Stimulated activated naive CD8-positive, alpha-beta T cell treated with anti-CD3 and anti-CD28 coated beads, Interleukin-15, Interleukin-2, amounts not matched to agents 100 ng/mL and 50 ng/mL, for 24 hours (primary cell): ENCODE results near the gene SYTL4.

Experiments used
- H3K27ac Mint-ChIP-seq: one replicate; pipeline ENCODE4 v1.8.0; 2021; ENCODE audit warnings: mild to moderate bottlenecking, mixed read lengths
- H3K27me3 Mint-ChIP-seq: one replicate; pipeline ENCODE4 v1.8.0; 2021; ENCODE audit warnings: mixed read lengths
- H3K36me3 Mint-ChIP-seq: one replicate; pipeline ENCODE4 v1.8.0; 2021; ENCODE audit warnings: low read depth, mixed read lengths
- H3K4me1 Mint-ChIP-seq: one replicate; pipeline ENCODE4 v1.8.0; 2021; ENCODE audit warnings: low read depth, mixed read lengths
- H3K4me3 Mint-ChIP-seq: one replicate; pipeline ENCODE4 v1.8.0; 2021; ENCODE audit warnings: mild to moderate bottlenecking, mixed read lengths
- H3K9me3 Mint-ChIP-seq: one replicate; pipeline ENCODE4 v1.8.0; 2021; ENCODE audit warnings: mixed read lengths

SYTL4 gene

GRCh38 chrX:100710816-100711215 is 21.1 kb downstream of the SYTL4 start:
- Mint-ChIP-seq H3K9me3 (no peaks in the 10 kb centered on the region), H3K4me1 (no peaks in the 10 kb centered on the region), H3K27ac (no peak overlapping the region), H3K4me3 (no peak overlapping the region), H3K27me3 (peaks cover 8% of the 10 kb centered on the region), H3K36me3 (no peaks in the 10 kb centered on the region)

GRCh38 chrX:100704581-100705203 is 27.2 kb downstream of the SYTL4 start:
- Mint-ChIP-seq H3K27me3 (peaks cover 27% of the 10 kb centered on the region), H3K4me1 (no peaks in the 10 kb centered on the region), H3K9me3 (no peaks in the 10 kb centered on the region), H3K36me3 (no peaks in the 10 kb centered on the region), H3K4me3 (no peak overlapping the region), H3K27ac (no peak overlapping the region)

GRCh38 chrX:100700809-100701208 is 31.1 kb downstream of the SYTL4 start:
- peaks cover 6% of the 10 kb centered on the region for H3K4me1 Mint-ChIP-seq
- no peak overlapping the region for H3K27ac Mint-ChIP-seq
- H3K27me3 Mint-ChIP-seq, result peaks cover 20% of the 10 kb centered on the region
- no peaks in the 10 kb centered on the region for H3K36me3 Mint-ChIP-seq
- H3K9me3 Mint-ChIP-seq, result no peaks in the 10 kb centered on the region
- no peak overlapping the region for H3K4me3 Mint-ChIP-seq

- Mint-ChIP-seq H3K4me3 (no peak overlapping the region), H3K36me3 (no peaks in the 10 kb centered on the region), H3K27ac (no peak overlapping the region), H3K27me3 (peaks cover 22% of the 10 kb centered on the region), H3K4me1 (peaks cover 14% of the 10 kb centered on the region), H3K9me3 (no peaks in the 10 kb centered on the region)
Observed at GRCh38 chrX:100698551-100698950, 33.4 kb downstream of the SYTL4 start.

GRCh38 chrX:100696699-100697351 is 35.1 kb downstream of the SYTL4 start:
- H3K4me3 Mint-ChIP-seq, result no peak overlapping the region
- no peak overlapping the region for H3K27ac Mint-ChIP-seq
- H3K27me3 Mint-ChIP-seq, result peaks cover 31% of the 10 kb centered on the region
- H3K36me3 Mint-ChIP-seq, result no peaks in the 10 kb centered on the region
- H3K4me1 Mint-ChIP-seq, result peaks cover 14% of the 10 kb centered on the region
- H3K9me3 Mint-ChIP-seq, result no peaks in the 10 kb centered on the region

- H3K4me1 Mint-ChIP-seq, result peaks cover 14% of the 10 kb centered on the region
- no peak overlapping the region for H3K4me3 Mint-ChIP-seq
- peaks cover 33% of the 10 kb centered on the region for H3K27me3 Mint-ChIP-seq
- no peak overlapping the region for H3K27ac Mint-ChIP-seq
- H3K36me3 Mint-ChIP-seq, result no peaks in the 10 kb centered on the region
- no peaks in the 10 kb centered on the region for H3K9me3 Mint-ChIP-seq
Observed at GRCh38 chrX:100695991-100696390, 35.9 kb downstream of the SYTL4 start.

GRCh38 chrX:100695302-100695701 is 36.6 kb downstream of the SYTL4 start:
- Mint-ChIP-seq H3K4me3 (no peak overlapping the region), H3K27me3 (peaks cover 33% of the 10 kb centered on the region), H3K9me3 (no peaks in the 10 kb centered on the region), H3K36me3 (no peaks in the 10 kb centered on the region), H3K4me1 (peaks cover 14% of the 10 kb centered on the region), H3K27ac (no peak overlapping the region)

- no peaks in the 10 kb centered on the region for H3K36me3 Mint-ChIP-seq
- peaks cover 13% of the 10 kb centered on the region for H3K27me3 Mint-ChIP-seq
- peaks cover 21% of the 10 kb centered on the region for H3K4me1 Mint-ChIP-seq
- H3K9me3 Mint-ChIP-seq, result no peaks in the 10 kb centered on the region
- H3K27ac Mint-ChIP-seq, result no peak overlapping the region
- H3K4me3 Mint-ChIP-seq, result no peak overlapping the region
Observed at GRCh38 chrX:100687546-100687945, 44.4 kb downstream of the SYTL4 start.

- Mint-ChIP-seq H3K9me3 (no peaks in the 10 kb centered on the region), H3K4me1 (peaks cover 21% of the 10 kb centered on the region), H3K27me3 (peaks cover 10% of the 10 kb centered on the region), H3K4me3 (no peak overlapping the region), H3K36me3 (no peaks in the 10 kb centered on the region), H3K27ac (no peak overlapping the region)
Observed at GRCh38 chrX:100687128-100687527, 44.8 kb downstream of the SYTL4 start.

GRCh38 chrX:100685997-100686305 is 46.0 kb downstream of the SYTL4 start:
- Mint-ChIP-seq H3K36me3 (no peaks in the 10 kb centered on the region), H3K9me3 (no peaks in the 10 kb centered on the region), H3K4me3 (no peak overlapping the region), H3K27me3 (peaks cover 6% of the 10 kb centered on the region), H3K27ac (no peak overlapping the region), H3K4me1 (peaks cover 21% of the 10 kb centered on the region)

- H3K27me3 Mint-ChIP-seq, result peaks cover 6% of the 10 kb centered on the region
- H3K4me1 Mint-ChIP-seq, result peaks cover 21% of the 10 kb centered on the region
- H3K4me3 Mint-ChIP-seq, result no peak overlapping the region
- no peaks in the 10 kb centered on the region for H3K9me3 Mint-ChIP-seq
- H3K27ac Mint-ChIP-seq, result no peak overlapping the region
- H3K36me3 Mint-ChIP-seq, result no peaks in the 10 kb centered on the region
Observed at GRCh38 chrX:100685284-100685996, 46.5 kb downstream of the SYTL4 start.

- H3K4me1 Mint-ChIP-seq, result peaks cover 18% of the 10 kb centered on the region
- no peak overlapping the region for H3K4me3 Mint-ChIP-seq
- H3K27ac Mint-ChIP-seq, result no peak overlapping the region
- peaks cover 3% of the 10 kb centered on the region for H3K27me3 Mint-ChIP-seq
- H3K9me3 Mint-ChIP-seq, result no peaks in the 10 kb centered on the region
- H3K36me3 Mint-ChIP-seq, result no peaks in the 10 kb centered on the region
Observed at GRCh38 chrX:100682939-100683338, 49.0 kb downstream of the SYTL4 start.

GRCh38 chrX:100681599-100681998 is 50.3 kb downstream of the SYTL4 start:
- Mint-ChIP-seq H3K4me3 (no peak overlapping the region), H3K36me3 (no peaks in the 10 kb centered on the region), H3K27me3 (peaks cover 3% of the 10 kb centered on the region), H3K9me3 (no peaks in the 10 kb centered on the region), H3K27ac (no peak overlapping the region), H3K4me1 (peaks cover 5% of the 10 kb centered on the region)

GRCh38 chrX:100680756-100681155 is 51.2 kb downstream of the SYTL4 start:
- Mint-ChIP-seq H3K4me3 (no peak overlapping the region), H3K9me3 (no peaks in the 10 kb centered on the region), H3K4me1 (peaks cover under 1% of the 10 kb centered on the region), H3K27me3 (peaks cover 3% of the 10 kb centered on the region), H3K36me3 (no peaks in the 10 kb centered on the region), H3K27ac (no peak overlapping the region)

GRCh38 chrX:100677611-100678181 is 54.2 kb downstream of the SYTL4 start:
- Mint-ChIP-seq H3K9me3 (no peaks in the 10 kb centered on the region), H3K4me3 (no peak overlapping the region), H3K27me3 (no peaks in the 10 kb centered on the region), H3K4me1 (peaks cover 8% of the 10 kb centered on the region), H3K27ac (no peak overlapping the region), H3K36me3 (no peaks in the 10 kb centered on the region)
